ENCODE results near the gene CHDH. TPM values are rescaled to one million over a fixed set of nuclear protein-coding genes. Genes with fewer than 3 reads are reported as not detected.

CHDH gene
- polyA plus RNA-seq, 1 donor, result 10.3 TPM

DNA sequence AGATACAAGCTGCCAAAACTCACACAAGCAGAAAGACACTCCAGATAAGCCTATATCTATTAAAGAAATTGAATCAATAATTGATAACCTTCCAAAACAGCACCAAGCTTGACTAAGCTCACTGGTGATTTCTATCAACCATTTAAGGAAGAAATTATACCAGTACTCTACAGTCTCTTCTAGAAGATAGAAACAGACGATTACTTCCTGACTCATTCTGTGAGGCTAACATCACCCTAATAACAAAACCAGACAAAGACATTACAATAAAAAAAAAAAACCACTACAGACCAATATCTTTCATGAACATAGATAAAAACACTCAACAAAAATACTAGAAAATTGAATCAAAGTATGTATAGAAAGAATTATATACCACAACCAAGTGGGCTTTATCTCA, 20.2 kb downstream of the CHDH start:
- Histone ChIP-seq H3K9me3 (ENCODE audit: control insufficient read depth, low read depth, low read length) (peaks cover 6% of the 10 kb centered on the region), H3K4me3 (ENCODE audit: low read length) (no peak overlapping the region), H3K36me3 (ENCODE audit: control insufficient read depth, insufficient read depth, low read length) (peaks cover 14% of the 10 kb centered on the region), H3K27me3 (ENCODE audit: control insufficient read depth, insufficient read depth, low read length) (no peaks in the 10 kb centered on the region), H3K27ac (ENCODE audit: low read length) (no peak overlapping the region), H3K4me1 (ENCODE audit: control insufficient read depth, insufficient read depth, low read length) (peaks cover 5% of the 10 kb centered on the region)
- no peak for DNase-seq
- WGBS (ENCODE audit: insufficient coverage, low lambda C conversion rate), result no CpG with 5 or more reads among the region's 1 CpG

- H3K4me1 ChIP-seq (ENCODE audit: control insufficient read depth, insufficient read depth, low read length), result peaks cover 5% of the 10 kb centered on the region
- WGBS (ENCODE audit: insufficient coverage, low lambda C conversion rate), result no CpG with 5 or more reads among the region's 4 CpGs
- DNase-seq, result no peak
- peaks cover 6% of the 10 kb centered on the region for H3K9me3 ChIP-seq (ENCODE audit: control insufficient read depth, low read depth, low read length)
- no peaks in the 10 kb centered on the region for H3K27me3 ChIP-seq (ENCODE audit: control insufficient read depth, insufficient read depth, low read length)
- no peak overlapping the region for H3K27ac ChIP-seq (ENCODE audit: low read length)
- peaks cover 24% of the 10 kb centered on the region for H3K36me3 ChIP-seq (ENCODE audit: control insufficient read depth, insufficient read depth, low read length)
- H3K4me3 ChIP-seq (ENCODE audit: low read length), result no peak overlapping the region
These were observed 21.4 kb downstream of the CHDH start for GRCh38 chr3:53824795-53825194.

DNA sequence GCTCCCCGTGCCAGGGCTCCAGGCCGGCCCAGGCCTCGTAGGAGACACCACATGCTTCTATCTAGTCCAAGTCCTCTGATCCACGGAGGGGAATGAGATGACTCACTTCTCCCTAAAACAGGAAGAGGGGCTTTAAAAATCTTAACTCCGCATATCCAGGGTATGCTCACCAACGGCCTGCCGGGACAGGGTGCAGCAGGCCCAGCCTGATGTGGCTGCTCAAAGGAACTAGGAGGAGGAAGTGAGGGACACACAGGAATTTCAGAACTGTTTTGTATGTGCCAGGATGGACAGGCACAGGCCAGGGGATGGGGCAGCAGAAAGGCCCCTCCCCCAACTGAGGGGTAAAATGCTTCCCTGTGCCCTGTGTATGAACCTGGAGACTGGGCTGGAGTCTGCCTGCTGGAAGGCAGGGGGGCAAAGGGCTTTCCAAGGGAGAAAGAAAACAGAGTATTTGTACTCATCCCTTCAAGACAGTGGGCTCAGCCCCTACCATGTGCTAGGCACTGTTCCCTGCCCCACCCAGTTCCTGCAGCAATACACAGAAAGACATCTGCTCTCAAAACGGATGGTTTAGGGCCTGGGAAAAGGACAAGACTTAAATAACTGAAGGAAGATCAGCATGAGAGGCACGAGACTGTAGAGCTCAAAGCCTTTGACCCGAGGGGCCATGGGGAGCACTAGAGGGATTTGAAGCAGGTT, 22.1 kb downstream of the CHDH start:
- Histone ChIP-seq H3K27me3 (ENCODE audit: control insufficient read depth, insufficient read depth, low read length) (no peaks in the 10 kb centered on the region), H3K4me1 (ENCODE audit: control insufficient read depth, insufficient read depth, low read length) (peaks cover 5% of the 10 kb centered on the region), H3K9me3 (ENCODE audit: control insufficient read depth, low read depth, low read length) (peaks cover 6% of the 10 kb centered on the region), H3K4me3 (ENCODE audit: low read length) (no peak overlapping the region), H3K36me3 (ENCODE audit: control insufficient read depth, insufficient read depth, low read length) (peaks cover 28% of the 10 kb centered on the region), H3K27ac (ENCODE audit: low read length) (no peak overlapping the region)
- no CpG with 5 or more reads among the region's 10 CpGs for WGBS (ENCODE audit: insufficient coverage, low lambda C conversion rate)
- DNase-seq, result peak in 1 of 2 donors; percentile 55

GRCh38 chr3:53823026-53823955, 22.9 kb downstream of the CHDH start:
- H3K36me3 ChIP-seq (ENCODE audit: control insufficient read depth, insufficient read depth, low read length), result peaks cover 36% of the 10 kb centered on the region
- H3K4me3 ChIP-seq (ENCODE audit: low read length), result no peak overlapping the region
- H3K4me1 ChIP-seq (ENCODE audit: control insufficient read depth, insufficient read depth, low read length), result peaks cover 5% of the 10 kb centered on the region
- H3K27ac ChIP-seq (ENCODE audit: low read length), result no peak overlapping the region
- H3K9me3 ChIP-seq (ENCODE audit: control insufficient read depth, low read depth, low read length), result peaks cover 6% of the 10 kb centered on the region
- no CpG with 5 or more reads among the region's 67 CpGs for WGBS (ENCODE audit: insufficient coverage, low lambda C conversion rate)
- no peak for DNase-seq
- H3K27me3 ChIP-seq (ENCODE audit: control insufficient read depth, insufficient read depth, low read length), result no peaks in the 10 kb centered on the region

DNA sequence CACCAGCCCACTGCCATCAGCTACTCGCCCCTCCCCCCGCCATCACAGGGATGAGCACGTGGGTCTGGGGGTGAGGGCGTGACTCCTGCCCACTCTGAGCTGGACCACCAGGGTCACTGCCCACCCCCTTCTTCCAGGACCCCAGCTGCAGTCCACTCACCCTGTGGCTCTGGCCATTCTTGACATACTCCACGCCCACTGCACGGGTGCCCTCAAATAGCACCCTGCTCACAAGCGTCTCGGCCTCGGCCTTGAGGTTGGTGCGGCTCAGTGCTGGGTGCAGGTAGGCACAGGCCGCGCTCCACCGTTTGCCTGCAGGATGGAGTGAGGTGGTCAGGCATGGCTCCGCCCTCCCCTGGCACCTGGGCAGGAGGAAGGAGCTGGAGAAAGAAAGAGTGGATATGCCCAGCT, 23.9 kb downstream of the CHDH start:
- H3K4me1 ChIP-seq (ENCODE audit: control insufficient read depth, insufficient read depth, low read length), result peaks cover 5% of the 10 kb centered on the region
- peaks cover 46% of the 10 kb centered on the region for H3K36me3 ChIP-seq (ENCODE audit: control insufficient read depth, insufficient read depth, low read length)
- DNase-seq, result no peak
- no peak overlapping the region for H3K4me3 ChIP-seq (ENCODE audit: low read length)
- no CpG with 5 or more reads among the region's 14 CpGs for WGBS (ENCODE audit: insufficient coverage, low lambda C conversion rate)
- H3K27ac ChIP-seq (ENCODE audit: low read length), result no peak overlapping the region
- peaks cover 6% of the 10 kb centered on the region for H3K9me3 ChIP-seq (ENCODE audit: control insufficient read depth, low read depth, low read length)
- H3K27me3 ChIP-seq (ENCODE audit: control insufficient read depth, insufficient read depth, low read length), result no peaks in the 10 kb centered on the region

GRCh38 chr3:53821631-53822121, 24.5 kb downstream of the CHDH start:
- H3K4me1 ChIP-seq (ENCODE audit: control insufficient read depth, insufficient read depth, low read length), result peaks cover 5% of the 10 kb centered on the region
- DNase-seq, result no peak
- H3K9me3 ChIP-seq (ENCODE audit: control insufficient read depth, low read depth, low read length), result peaks cover 6% of the 10 kb centered on the region
- H3K4me3 ChIP-seq (ENCODE audit: low read length), result no peak overlapping the region
- H3K27me3 ChIP-seq (ENCODE audit: control insufficient read depth, insufficient read depth, low read length), result no peaks in the 10 kb centered on the region
- H3K36me3 ChIP-seq (ENCODE audit: control insufficient read depth, insufficient read depth, low read length), result peaks cover 52% of the 10 kb centered on the region
- H3K27ac ChIP-seq (ENCODE audit: low read length), result no peak overlapping the region
- no CpG with 5 or more reads among the region's 5 CpGs for WGBS (ENCODE audit: insufficient coverage, low lambda C conversion rate)

GRCh38 chr3:53820756-53821580, 25.3 kb downstream of the CHDH start:
- DNase-seq, result no peak
- WGBS (ENCODE audit: insufficient coverage, low lambda C conversion rate), result no CpG with 5 or more reads among the region's 21 CpGs
- no peaks in the 10 kb centered on the region for H3K27me3 ChIP-seq (ENCODE audit: control insufficient read depth, insufficient read depth, low read length)
- peaks cover 6% of the 10 kb centered on the region for H3K9me3 ChIP-seq (ENCODE audit: control insufficient read depth, low read depth, low read length)
- H3K4me1 ChIP-seq (ENCODE audit: control insufficient read depth, insufficient read depth, low read length), result peaks cover 5% of the 10 kb centered on the region
- H3K36me3 ChIP-seq (ENCODE audit: control insufficient read depth, insufficient read depth, low read length), result peaks cover 59% of the 10 kb centered on the region
- no peak overlapping the region for H3K4me3 ChIP-seq (ENCODE audit: low read length)
- H3K27ac ChIP-seq (ENCODE audit: low read length), result no peak overlapping the region

DNA sequence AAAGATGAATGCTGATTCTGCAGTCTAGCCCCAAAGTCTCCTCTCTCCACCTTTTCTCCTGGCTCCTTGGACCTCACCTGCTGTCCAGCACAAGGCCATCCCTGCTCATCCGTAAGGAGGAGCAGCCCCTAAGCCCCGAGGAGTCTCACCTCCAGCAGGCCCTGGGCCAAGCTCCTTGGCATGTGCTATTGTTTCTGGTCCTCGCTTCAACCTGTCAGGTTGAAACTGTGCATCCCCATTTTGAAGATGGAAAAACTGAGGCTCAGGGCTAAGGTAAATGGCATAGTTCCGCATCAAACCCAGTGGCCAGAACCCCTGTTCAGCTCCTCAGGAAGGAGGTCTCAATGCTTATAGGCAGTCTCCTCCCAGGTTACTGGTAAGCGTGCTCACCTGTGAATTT, 26.1 kb downstream of the CHDH start:
- H3K4me3 ChIP-seq (ENCODE audit: low read length), result no peak overlapping the region
- no CpG with 5 or more reads among the region's 5 CpGs for WGBS (ENCODE audit: insufficient coverage, low lambda C conversion rate)
- peaks cover 67% of the 10 kb centered on the region for H3K36me3 ChIP-seq (ENCODE audit: control insufficient read depth, insufficient read depth, low read length)
- DNase-seq, result no peak
- H3K9me3 ChIP-seq (ENCODE audit: control insufficient read depth, low read depth, low read length), result peaks cover 6% of the 10 kb centered on the region
- H3K27ac ChIP-seq (ENCODE audit: low read length), result no peak overlapping the region
- no peaks in the 10 kb centered on the region for H3K27me3 ChIP-seq (ENCODE audit: control insufficient read depth, insufficient read depth, low read length)
- H3K4me1 ChIP-seq (ENCODE audit: control insufficient read depth, insufficient read depth, low read length), result peaks cover 5% of the 10 kb centered on the region

DNA sequence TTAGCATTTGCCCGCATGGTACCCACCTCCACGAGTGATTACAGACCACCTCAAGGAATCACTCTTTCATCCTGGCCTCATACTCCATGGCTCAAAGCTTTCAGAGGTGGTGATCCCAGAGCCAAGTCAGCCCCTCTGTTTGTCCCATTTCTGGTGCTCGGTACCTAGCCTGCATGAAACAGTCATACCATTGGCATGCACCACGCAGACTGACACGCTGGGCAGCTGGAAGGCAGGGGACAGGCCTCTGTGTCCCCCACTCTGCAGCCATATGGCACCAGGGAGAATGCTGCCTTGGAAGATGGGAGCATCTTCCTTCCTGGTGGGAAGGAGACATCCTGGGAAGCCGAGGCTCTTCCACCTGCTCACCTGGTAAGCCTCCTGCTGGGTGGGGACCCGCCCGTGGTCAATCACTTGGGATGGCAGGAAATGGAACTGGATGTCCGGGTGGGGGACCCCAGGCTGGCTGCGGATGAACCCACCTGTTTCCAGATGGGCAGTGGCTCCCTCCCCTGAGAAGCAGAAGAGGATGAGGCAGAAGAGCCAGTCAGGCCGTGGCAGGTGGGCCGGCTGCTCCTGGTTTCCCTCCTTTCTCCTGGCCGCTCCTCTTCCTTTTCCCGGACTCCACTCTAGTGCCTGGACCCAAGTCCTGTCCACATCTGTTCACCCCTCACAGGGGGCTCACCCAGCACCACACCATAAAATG, 26.9 kb downstream of the CHDH start:
- no peak overlapping the region for H3K4me3 ChIP-seq (ENCODE audit: low read length)
- no peak overlapping the region for H3K27ac ChIP-seq (ENCODE audit: low read length)
- no peak for DNase-seq
- peaks cover 73% of the 10 kb centered on the region for H3K36me3 ChIP-seq (ENCODE audit: control insufficient read depth, insufficient read depth, low read length)
- H3K27me3 ChIP-seq (ENCODE audit: control insufficient read depth, insufficient read depth, low read length), result no peaks in the 10 kb centered on the region
- peaks cover 6% of the 10 kb centered on the region for H3K9me3 ChIP-seq (ENCODE audit: control insufficient read depth, low read depth, low read length)
- H3K4me1 ChIP-seq (ENCODE audit: control insufficient read depth, insufficient read depth, low read length), result peaks cover 2% of the 10 kb centered on the region
- no CpG with 5 or more reads among the region's 14 CpGs for WGBS (ENCODE audit: insufficient coverage, low lambda C conversion rate)

Measured in large intestine (tissue), 3 donors.